ENCODE measurements around the gene PCDHGA1.
"Not testable (repeated sequence)": the region's sequence is repeated elsewhere in the genome, so short reads cannot be mapped to it uniquely, and the experiment has no call there.

The PCDHGA1 gene

DNA sequence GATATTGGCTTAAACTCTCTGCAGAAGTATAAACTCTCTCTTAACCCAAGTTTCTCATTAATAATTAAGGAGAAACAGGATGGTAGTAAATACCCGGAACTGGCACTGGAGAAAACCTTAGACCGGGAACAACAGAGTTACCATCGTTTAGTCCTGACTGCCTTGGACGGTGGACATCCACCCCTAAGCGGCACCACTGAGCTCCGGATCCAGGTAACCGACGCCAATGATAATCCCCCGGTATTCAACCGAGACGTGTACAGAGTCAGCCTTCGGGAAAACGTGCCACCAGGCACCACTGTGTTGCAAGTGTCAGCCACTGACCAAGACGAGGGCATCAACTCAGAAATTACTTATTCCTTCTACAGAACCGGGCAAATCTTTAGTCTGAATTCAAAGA, 68.3 kb downstream of the PCDHGA1 start:
- Histone ChIP-seq H3K9me3 (ENCODE audit: control extremely low read depth in 1 of 5, control insufficient read depth in 4 of 5, insufficient read depth in 2 of 5, low read depth in 1 of 5, low read length in 4 of 5) (peaks cover 8 to 69% (median 52%) of the 10 kb centered on the region in 5 experiments), H3K4me1 (ENCODE audit: control extremely low read depth in 1 of 4, control insufficient read depth in 4 of 4, insufficient read depth in 4 of 4, low read length in 3 of 4) (no peaks in the 10 kb centered on the region), H3K27me3 (replicated peaks in 2 of 5; ENCODE audit: control insufficient read depth in 4 of 5, insufficient read depth in 5 of 5, low read length in 4 of 5) (peaks cover 24 to 70% (median 28%) of the 10 kb centered on the region in 5 experiments), H3K27ac (ENCODE audit: insufficient read depth in 1 of 2, low read depth in 1 of 2, low read length in 2 of 2, poor library complexity in 1 of 2, severe bottlenecking in 2 of 2) (no peak overlapping the region), H3K4me3 (ENCODE audit: control insufficient read depth in 1 of 7, extremely low read depth in 1 of 7, insufficient read depth in 4 of 7, low read depth in 2 of 7, low read length in 6 of 7) (peak overlapping the region in 1 of 7 experiments; percentile 28), H3K36me3 (ENCODE audit: control insufficient read depth in 4 of 4, insufficient read depth in 4 of 4, low read length in 3 of 4) (no peaks in the 10 kb centered on the region)
- ChIA-PET CTCF (interaction anchor here (0.6 to 4.1 kb wide), 6 partner anchors 8 to 164 kb away, joined by 3 to 20 read pairs (median 10); partner anchors contain the start of genes PCDHGA10, PCDHGA11, PCDHGB3 and PCDHGB6), POLR2A (no interaction called here)
- WGBS (ENCODE audit: insufficient coverage), result 27% methylated on average over 14 of the region's 15 CpGs
- DNase-seq, result no peak

DNA sequence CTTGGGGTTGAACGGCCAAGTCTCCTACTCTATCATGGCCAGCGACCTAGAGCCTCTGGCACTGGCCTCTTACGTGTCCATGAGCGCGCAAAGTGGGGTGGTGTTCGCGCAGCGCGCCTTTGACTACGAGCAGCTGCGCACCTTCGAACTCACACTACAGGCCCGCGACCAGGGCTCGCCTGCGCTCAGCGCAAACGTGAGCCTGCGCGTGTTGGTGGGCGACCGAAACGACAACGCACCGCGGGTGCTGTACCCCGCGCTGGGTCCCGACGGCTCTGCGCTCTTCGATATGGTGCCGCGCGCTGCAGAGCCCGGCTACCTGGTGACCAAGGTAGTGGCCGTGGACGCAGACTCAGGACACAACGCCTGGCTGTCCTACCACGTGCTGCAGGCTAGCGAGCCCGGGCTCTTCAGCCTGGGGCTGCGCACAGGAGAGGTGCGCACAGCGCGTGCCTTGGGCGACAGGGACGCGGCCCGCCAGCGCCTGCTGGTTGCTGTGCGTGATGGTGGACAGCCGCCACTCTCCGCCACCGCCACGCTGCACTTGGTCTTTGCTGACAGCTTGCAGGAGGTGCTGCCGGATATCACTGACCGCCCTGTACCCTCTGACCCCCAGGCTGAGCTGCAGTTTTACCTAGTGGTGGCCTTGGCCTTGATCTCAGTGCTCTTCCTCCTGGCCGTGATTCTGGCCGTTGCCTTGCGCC, 69.4 kb downstream of the PCDHGA1 start:
- DNase-seq, result no peak
- Histone ChIP-seq H3K4me3 (ENCODE audit: control insufficient read depth in 1 of 7, extremely low read depth in 1 of 7, insufficient read depth in 4 of 7, low read depth in 2 of 7, low read length in 6 of 7) (no peak overlapping the region), H3K27ac (ENCODE audit: insufficient read depth in 1 of 2, low read depth in 1 of 2, low read length in 2 of 2, poor library complexity in 1 of 2, severe bottlenecking in 2 of 2) (no peak overlapping the region), H3K9me3 (ENCODE audit: control extremely low read depth in 1 of 5, control insufficient read depth in 4 of 5, insufficient read depth in 2 of 5, low read depth in 1 of 5, low read length in 4 of 5) (peaks cover 8 to 68% (median 54%) of the 10 kb centered on the region in 5 experiments), H3K4me1 (ENCODE audit: control extremely low read depth in 1 of 4, control insufficient read depth in 4 of 4, insufficient read depth in 4 of 4, low read length in 3 of 4) (no peaks in the 10 kb centered on the region), H3K27me3 (replicated peaks in 2 of 5; ENCODE audit: control insufficient read depth in 4 of 5, insufficient read depth in 5 of 5, low read length in 4 of 5) (peaks cover 26 to 70% (median 32%) of the 10 kb centered on the region in 5 experiments), H3K36me3 (ENCODE audit: control insufficient read depth in 4 of 4, insufficient read depth in 4 of 4, low read length in 3 of 4) (no peaks in the 10 kb centered on the region)
- CTCF ChIA-PET, result interaction anchor here (1.1 to 4.1 kb wide), 6 partner anchors 13 to 165 kb away, joined by 3 to 15 read pairs (median 4); partner anchors contain the start of genes PCDHGA10, PCDHGA11, PCDHGB3 and PCDHGB4
- POLR2A ChIA-PET, result no interaction called here
- WGBS (ENCODE audit: insufficient coverage), result 25% methylated on average over 59 of the region's 61 CpGs

DNA sequence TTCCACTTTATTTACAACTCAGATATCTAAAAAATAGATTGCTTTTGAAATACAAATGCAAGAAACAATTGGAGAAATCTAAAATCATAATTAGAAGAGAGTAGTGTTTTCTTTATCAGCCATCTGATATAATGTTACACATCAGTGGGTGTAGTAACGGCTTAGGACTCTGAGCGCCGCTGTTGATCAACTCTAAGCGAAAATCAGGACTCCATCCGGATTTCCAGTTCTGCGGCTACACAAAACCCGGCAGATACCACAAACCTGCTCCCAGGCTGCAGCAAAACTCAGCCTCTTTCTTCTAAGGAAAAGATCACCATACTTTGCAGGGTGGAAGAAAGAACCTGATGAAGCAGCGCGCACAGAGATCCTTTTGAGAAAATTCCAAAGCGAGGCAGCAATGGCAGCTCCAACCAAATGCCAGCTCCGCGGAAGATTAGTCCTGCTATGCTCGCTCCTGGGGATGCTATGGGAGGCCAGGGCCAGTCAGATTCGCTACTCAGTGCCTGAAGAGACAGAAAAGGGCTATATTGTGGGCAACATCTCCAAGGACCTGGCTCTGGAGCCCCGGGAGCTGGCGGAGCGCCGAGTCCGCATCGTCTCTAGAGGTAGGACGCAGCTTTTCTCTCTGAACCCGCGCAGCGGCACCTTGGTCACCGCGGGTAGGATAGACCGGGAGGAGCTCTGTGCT, 72.4 kb downstream of the PCDHGA1 start, which contains the start of gene PCDHGA9:
TSS of gene PCDHGA9 (plus strand) at position 226 of the 691 bp plus-strand sequence. CDS start at position 401, 175 bp downstream.
- H3K4me3 ChIP-seq (ENCODE audit: control insufficient read depth in 1 of 7, extremely low read depth in 1 of 7, insufficient read depth in 4 of 7, low read depth in 2 of 7, low read length in 6 of 7), result peak within 1 kb of the TSS in 3 of 7 experiments; percentile 7 to 42 (median 11)
- H3K9me3 ChIP-seq (ENCODE audit: control extremely low read depth in 1 of 5, control insufficient read depth in 4 of 5, insufficient read depth in 2 of 5, low read depth in 1 of 5, low read length in 4 of 5), result peaks cover 7 to 68% (median 50%) of the 10 kb centered on the region in 5 experiments
- peak in 2 of 3 donors; percentile 45 to 51 for DNase-seq
- H3K36me3 ChIP-seq (ENCODE audit: control insufficient read depth in 4 of 4, insufficient read depth in 4 of 4, low read length in 3 of 4), result no peaks in the 10 kb centered on the region
- ChIA-PET CTCF (interaction anchor here (0.7 to 1.2 kb wide), 4 partner anchors 14 to 161 kb away, joined by 3 to 5 read pairs (median 4); partner anchors contain the start of gene PCDHGB7), POLR2A (no interaction called here)
- no peak within 1 kb of the TSS for H3K27ac ChIP-seq (ENCODE audit: insufficient read depth in 1 of 2, low read depth in 1 of 2, low read length in 2 of 2, poor library complexity in 1 of 2, severe bottlenecking in 2 of 2)
- WGBS (ENCODE audit: insufficient coverage), result 19% methylated on average over 26 of the region's 27 CpGs
- no peaks in the 10 kb centered on the region for H3K4me1 ChIP-seq (ENCODE audit: control extremely low read depth in 1 of 4, control insufficient read depth in 4 of 4, insufficient read depth in 4 of 4, low read length in 3 of 4)
- H3K27me3 ChIP-seq (replicated peaks in 2 of 5; ENCODE audit: control insufficient read depth in 4 of 5, insufficient read depth in 5 of 5, low read length in 4 of 5), result peaks cover 28 to 83% (median 37%) of the 10 kb centered on the region in 5 experiments

DNA sequence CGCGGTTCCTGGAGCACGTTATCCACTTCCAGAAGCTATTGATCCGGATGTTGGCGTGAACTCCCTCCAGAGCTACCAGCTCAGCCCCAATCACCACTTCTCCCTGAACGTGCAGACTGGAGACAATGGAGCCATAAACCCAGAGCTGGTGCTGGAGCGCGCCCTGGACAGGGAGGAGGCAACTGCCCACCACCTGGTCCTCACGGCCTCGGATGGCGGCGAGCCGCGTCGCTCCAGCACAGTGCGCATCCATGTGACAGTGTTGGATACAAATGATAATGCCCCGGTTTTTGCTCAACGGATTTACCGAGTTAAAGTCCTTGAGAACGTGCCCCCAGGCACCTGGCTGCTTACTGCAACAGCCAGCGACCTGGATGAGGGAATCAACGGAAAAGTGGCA, 73.1 kb downstream of the PCDHGA1 start:
- ChIA-PET POLR2A (no interaction called here), CTCF (interaction anchor here (0.7 to 1.2 kb wide), 4 partner anchors 14 to 161 kb away, joined by 3 to 5 read pairs (median 4); partner anchors contain the start of gene PCDHGB7)
- no peak overlapping the region for H3K4me3 ChIP-seq (ENCODE audit: control insufficient read depth in 1 of 7, extremely low read depth in 1 of 7, insufficient read depth in 4 of 7, low read depth in 2 of 7, low read length in 6 of 7)
- no peaks in the 10 kb centered on the region for H3K36me3 ChIP-seq (ENCODE audit: control insufficient read depth in 4 of 4, insufficient read depth in 4 of 4, low read length in 3 of 4)
- no peak for DNase-seq
- no peak overlapping the region for H3K27ac ChIP-seq (ENCODE audit: insufficient read depth in 1 of 2, low read depth in 1 of 2, low read length in 2 of 2, poor library complexity in 1 of 2, severe bottlenecking in 2 of 2)
- H3K4me1 ChIP-seq (ENCODE audit: control extremely low read depth in 1 of 4, control insufficient read depth in 4 of 4, insufficient read depth in 4 of 4, low read length in 3 of 4), result no peaks in the 10 kb centered on the region
- 21% methylated on average over 21 of the region's 22 CpGs for WGBS (ENCODE audit: insufficient coverage)
- H3K9me3 ChIP-seq (ENCODE audit: control extremely low read depth in 1 of 5, control insufficient read depth in 4 of 5, insufficient read depth in 2 of 5, low read depth in 1 of 5, low read length in 4 of 5), result peaks cover 7 to 67% (median 53%) of the 10 kb centered on the region in 5 experiments
- peaks cover 33 to 89% (median 40%) of the 10 kb centered on the region in 5 experiments for H3K27me3 ChIP-seq (replicated peaks in 2 of 5; ENCODE audit: control insufficient read depth in 4 of 5, insufficient read depth in 5 of 5, low read length in 4 of 5)

DNA sequence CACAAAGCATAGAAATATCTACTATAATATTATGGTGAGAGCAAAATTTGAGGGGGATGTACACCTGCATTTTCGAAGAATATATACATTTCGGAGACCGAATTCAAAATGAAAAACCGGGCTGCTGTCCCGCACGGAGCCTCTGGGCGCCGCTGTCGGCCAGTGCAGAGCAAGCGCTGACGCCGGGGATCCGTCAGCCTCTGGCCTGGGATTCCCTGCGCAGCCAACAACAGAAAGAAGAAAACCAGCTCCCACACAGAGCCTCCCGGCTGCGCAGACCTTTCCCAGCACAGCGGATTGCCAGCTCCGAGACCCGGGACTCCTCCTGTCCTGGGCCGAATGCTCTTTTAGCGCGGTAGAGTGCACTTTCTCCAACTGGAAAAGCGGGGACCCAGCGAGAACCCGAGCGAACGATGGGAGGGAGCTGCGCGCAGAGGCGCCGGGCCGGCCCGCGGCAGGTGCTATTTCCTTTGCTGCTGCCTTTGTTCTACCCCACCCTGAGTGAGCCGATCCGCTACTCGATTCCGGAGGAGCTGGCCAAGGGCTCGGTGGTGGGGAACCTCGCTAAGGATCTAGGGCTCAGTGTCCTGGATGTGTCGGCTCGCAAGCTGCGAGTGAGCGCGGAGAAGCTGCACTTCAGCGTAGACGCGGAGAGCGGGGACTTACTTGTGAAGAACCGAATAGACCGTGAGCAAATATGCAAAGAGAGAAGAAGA, 77.6 kb downstream of the PCDHGA1 start, which contains the start of gene PCDHGB6:
TSS of gene PCDHGB6 (plus strand) at position 232 of the 716 bp plus-strand sequence. CDS start at position 414, 182 bp downstream.
- CTCF ChIA-PET, result interaction anchor here (0.8 to 4.6 kb wide), 14 partner anchors 11 to 186 kb away, joined by 3 to 28 read pairs (median 4); partner anchors contain the start of genes PCDHGA12, PCDHGB3, PCDHGB5 and PCDHGC3
- H3K27me3 ChIP-seq (replicated peaks in 2 of 5; ENCODE audit: control insufficient read depth in 4 of 5, insufficient read depth in 5 of 5, low read length in 4 of 5), result peaks cover 31 to 89% (median 48%) of the 10 kb centered on the region in 5 experiments
- H3K9me3 ChIP-seq (ENCODE audit: control extremely low read depth in 1 of 5, control insufficient read depth in 4 of 5, insufficient read depth in 2 of 5, low read depth in 1 of 5, low read length in 4 of 5), result peaks cover 7 to 54% (median 47%) of the 10 kb centered on the region in 5 experiments
- H3K36me3 ChIP-seq (ENCODE audit: control insufficient read depth in 4 of 4, insufficient read depth in 4 of 4, low read length in 3 of 4); H3K4me1 ChIP-seq (ENCODE audit: control extremely low read depth in 1 of 4, control insufficient read depth in 4 of 4, insufficient read depth in 4 of 4, low read length in 3 of 4); H3K27ac ChIP-seq (ENCODE audit: insufficient read depth in 1 of 2, low read depth in 1 of 2, low read length in 2 of 2, poor library complexity in 1 of 2, severe bottlenecking in 2 of 2); POLR2A ChIA-PET: not testable (repeated sequence)
- peak; percentile 53 to 77 (median 73) for DNase-seq
- 9% methylated on average over 36 of the region's 51 CpGs for WGBS (ENCODE audit: insufficient coverage)
- peak within 1 kb of the TSS in 6 of 7 experiments; percentile 23 to 75 (median 52) for H3K4me3 ChIP-seq (ENCODE audit: control insufficient read depth in 1 of 7, extremely low read depth in 1 of 7, insufficient read depth in 4 of 7, low read depth in 2 of 7, low read length in 6 of 7)

DNA sequence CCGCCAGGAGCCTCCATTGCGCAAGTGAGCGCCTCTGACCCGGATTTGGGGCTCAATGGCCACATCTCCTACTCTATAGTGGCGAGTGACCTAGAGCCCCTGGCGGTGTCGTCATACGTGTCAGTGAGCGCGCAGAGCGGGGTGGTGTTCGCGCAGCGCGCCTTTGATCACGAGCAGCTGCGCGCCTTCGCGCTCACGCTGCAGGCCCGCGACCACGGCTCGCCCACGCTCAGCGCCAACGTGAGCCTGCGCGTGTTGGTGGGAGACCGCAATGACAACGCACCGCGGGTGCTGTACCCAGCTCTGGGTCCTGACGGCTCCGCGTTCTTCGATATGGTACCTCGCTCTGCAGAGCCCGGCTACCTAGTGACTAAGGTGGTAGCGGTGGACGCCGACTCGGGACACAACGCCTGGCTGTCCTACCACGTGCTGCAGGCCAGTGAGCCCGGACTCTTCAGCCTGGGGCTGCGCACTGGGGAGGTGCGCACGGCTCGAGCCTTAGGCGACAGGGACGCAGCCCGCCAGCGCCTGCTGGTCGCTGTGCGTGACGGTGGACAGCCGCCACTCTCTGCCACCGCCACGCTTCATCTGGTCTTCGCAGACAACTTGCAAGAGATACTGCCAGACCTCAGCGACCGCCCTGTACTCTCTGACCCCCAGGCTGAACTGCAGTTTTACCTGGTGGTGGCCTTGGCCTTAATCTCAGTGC, 79.4 kb downstream of the PCDHGA1 start:
- Histone ChIP-seq H3K36me3 (ENCODE audit: control insufficient read depth in 4 of 4, insufficient read depth in 4 of 4, low read length in 3 of 4) (peaks cover 0 to 4% (median 0%) of the 10 kb centered on the region in 4 experiments), H3K27ac (ENCODE audit: insufficient read depth in 1 of 2, low read depth in 1 of 2, low read length in 2 of 2, poor library complexity in 1 of 2, severe bottlenecking in 2 of 2) (no peak overlapping the region), H3K4me3 (ENCODE audit: control insufficient read depth in 1 of 7, extremely low read depth in 1 of 7, insufficient read depth in 4 of 7, low read depth in 2 of 7, low read length in 6 of 7) (no peak overlapping the region), H3K27me3 (replicated peaks in 2 of 5; ENCODE audit: control insufficient read depth in 4 of 5, insufficient read depth in 5 of 5, low read length in 4 of 5) (peaks cover 29 to 89% (median 47%) of the 10 kb centered on the region in 5 experiments), H3K4me1 (ENCODE audit: control extremely low read depth in 1 of 4, control insufficient read depth in 4 of 4, insufficient read depth in 4 of 4, low read length in 3 of 4) (peaks cover 0 to 11% (median 8%) of the 10 kb centered on the region in 4 experiments), H3K9me3 (ENCODE audit: control extremely low read depth in 1 of 5, control insufficient read depth in 4 of 5, insufficient read depth in 2 of 5, low read depth in 1 of 5, low read length in 4 of 5) (peaks cover 7 to 46% (median 37%) of the 10 kb centered on the region in 5 experiments)
- peak in 2 of 3 donors; percentile 39 to 47 for DNase-seq
- POLR2A ChIA-PET, result interaction anchor here (0.6 kb wide), 1 partner anchor 418 kb away, joined by 4 read pairs; no protein-coding TSS in a partner anchor
- 29% methylated on average over 62 of the region's 64 CpGs for WGBS (ENCODE audit: insufficient coverage)
- CTCF ChIA-PET, result no interaction called here

Data from common myeloid progenitor, CD34-positive (primary cell).